ENCODE data around the gene IQCC. TPM values are rescaled to one million over a fixed set of nuclear protein-coding genes. Genes with fewer than 3 reads are reported as not detected.
A peak's percentile ranks its signal among the peaks of the same experiment; 100 is the strongest.

The IQCC gene
- polyA plus RNA-seq, 1 of the 3 experiments (the other 2 are of a cell fraction): 2.4 TPM

DNA sequence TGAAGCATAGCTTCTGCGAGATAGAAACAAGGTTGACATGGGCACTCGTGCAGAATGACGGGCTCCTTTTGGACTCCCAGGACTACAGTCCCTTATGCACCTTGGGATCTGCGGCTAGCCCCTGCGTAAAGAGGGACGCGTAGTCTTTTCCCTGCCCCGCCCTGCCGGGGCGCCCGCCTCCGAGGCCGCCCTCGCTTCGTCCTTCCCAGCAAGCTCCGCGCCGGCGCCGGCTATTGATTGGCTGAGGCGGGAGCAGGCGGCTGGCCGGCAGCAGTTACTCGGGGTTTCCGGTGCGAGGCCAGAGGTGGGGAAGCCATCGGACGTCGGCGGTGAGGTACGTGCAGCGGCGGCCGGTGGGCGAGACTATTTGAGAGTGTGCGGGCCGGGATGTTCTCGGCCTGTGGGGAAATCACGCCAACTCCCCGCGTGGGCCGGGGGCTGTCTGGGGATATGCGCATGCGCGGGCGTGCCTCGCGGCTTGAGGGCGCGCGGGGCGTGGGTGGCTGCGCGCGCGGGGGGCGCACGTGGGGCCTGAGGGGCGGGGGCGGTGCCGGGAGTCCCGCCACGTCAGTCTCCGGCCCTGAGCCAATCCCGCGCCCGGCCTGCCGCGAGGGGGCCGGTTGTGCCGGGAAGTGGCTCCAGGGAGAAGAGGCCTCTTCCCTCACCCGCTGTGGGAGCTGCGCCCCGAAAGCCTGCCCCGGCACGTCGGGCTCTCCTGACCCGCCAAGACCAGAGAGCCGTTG is 25.9 kb upstream of the IQCC start, which contains the start of gene TXLNA:
Gene TXLNA (plus strand): TSS at position 233 of the 743 bp plus-strand sequence. CDS start 671 bp downstream, outside the sequence.
- Histone ChIP-seq H3K4me1 (ENCODE audit: control insufficient read depth in 1 of 2, insufficient read depth in 2 of 2, low read depth in 1 of 2, low read length in 1 of 2) (peaks cover 18 to 25% of the 10 kb centered on the region in 2 experiments; a peak in 3 of 4 replicates), H3K9me3 (no peaks in the 10 kb centered on the region), H3K79me2 (ENCODE audit: insufficient read depth) (peaks cover 44% of the 10 kb centered on the region), H3K4me3 (ENCODE audit: low read depth in 2 of 2, low read length in 1 of 2) (peak within 1 kb of the TSS; percentile 65 to 82), H3K36me3 (replicated peaks in 1 of 2; ENCODE audit: control insufficient read depth in 1 of 2, insufficient read depth in 2 of 2, low read length in 1 of 2) (peaks cover 22 to 35% of the 10 kb centered on the region in 2 experiments), H2AFZ (ENCODE audit: low read depth) (peak within 1 kb of the TSS; percentile 77), H3K9me2 (no peaks in the 10 kb centered on the region), H3K27me3 (ENCODE audit: insufficient read depth) (no peaks in the 10 kb centered on the region), H3K9ac (peak within 1 kb of the TSS; percentile 98), H3F3A (replicated peaks; ENCODE audit: insufficient read depth) (peaks cover 35% of the 10 kb centered on the region), H3K4me2 (peak within 1 kb of the TSS; percentile 97), H3K27ac (ENCODE audit: low read depth in 2 of 2, low read length in 1 of 2) (peak within 1 kb of the TSS; percentile 90 to 96), H4K20me1 (ENCODE audit: insufficient read depth) (peaks cover 12% of the 10 kb centered on the region; the same call in 1 of the 2 replicates)
- peak; percentile 98 for DNase-seq
- 2% methylated on average over 17 of the region's 79 CpGs for WGBS (ENCODE audit: low lambda C conversion rate)
- POLR2A ChIA-PET: interaction anchor here (0.7 to 3.4 kb wide), 10 partner anchors 17 to 1241 kb away, joined by 3 to 19 read pairs (median 5); partner anchors contain the start of genes CCDC28B, IQCC, KPNA6 and MARCKSL1
- TF ChIP-seq MXI1 (IDR thresholded peaks at IDR 0.05; ENCODE audit: low read depth, low read length) (peak; percentile 84), TAF1 (IDR thresholded peaks at IDR 0.05; ENCODE audit: borderline replicate concordance, low read depth, low read length) (no peak; the same call in none of the 2 replicates), RAD21 (IDR thresholded peaks at IDR 0.05; ENCODE audit: low read length) (no peak), CHD2 (IDR thresholded peaks at IDR 0.05; ENCODE audit: low read length, partially characterized antibody) (peak; percentile 35), JUND (IDR thresholded peaks at IDR 0.05) (no peak), FOSL2 (IDR thresholded peaks at IDR 0.05; ENCODE audit: borderline replicate concordance, low read depth) (no peak), TEAD4 (IDR thresholded peaks at IDR 0.05; ENCODE audit: borderline replicate concordance, insufficient read depth) (no peak), RCOR1 (IDR thresholded peaks at IDR 0.05; ENCODE audit: low read length) (no peak), GABPA (IDR thresholded peaks at IDR 0.05; ENCODE audit: low read depth) (peak; percentile 76), EZH2phosphoT487 (IDR thresholded peaks at IDR 0.05; ENCODE audit: borderline replicate concordance, low read depth) (no peak), NRF1 (IDR thresholded peaks at IDR 0.05; ENCODE audit: low read depth, low read length) (peak; percentile 70), ELF1 (IDR thresholded peaks at IDR 0.05) (peak; percentile 16; the same call in 1 of the 2 replicates), POLR2AphosphoS5 (IDR thresholded peaks at IDR 0.05; ENCODE audit: low read depth, low read length) (peak; percentile 69), SIN3A (IDR thresholded peaks at IDR 0.05; ENCODE audit: borderline replicate concordance, low read depth, low read length) (0 out of 2 replicates have a peak, but pooled peaks have one; percentile 42)
- TF ChIP-seq, protein P1, sequence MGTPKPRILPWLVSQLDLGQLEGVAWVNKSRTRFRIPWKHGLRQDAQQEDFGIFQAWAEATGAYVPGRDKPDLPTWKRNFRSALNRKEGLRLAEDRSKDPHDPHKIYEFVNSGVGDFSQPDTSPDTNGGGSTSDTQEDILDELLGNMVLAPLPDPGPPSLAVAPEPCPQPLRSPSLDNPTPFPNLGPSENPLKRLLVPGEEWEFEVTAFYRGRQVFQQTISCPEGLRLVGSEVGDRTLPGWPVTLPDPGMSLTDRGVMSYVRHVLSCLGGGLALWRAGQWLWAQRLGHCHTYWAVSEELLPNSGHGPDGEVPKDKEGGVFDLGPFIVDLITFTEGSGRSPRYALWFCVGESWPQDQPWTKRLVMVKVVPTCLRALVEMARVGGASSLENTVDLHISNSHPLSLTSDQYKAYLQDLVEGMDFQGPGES (IDR thresholded peaks at IDR 0.05; ENCODE audit: low read depth, low read length): no peak
- TF ChIP-seq, protein P2, sequence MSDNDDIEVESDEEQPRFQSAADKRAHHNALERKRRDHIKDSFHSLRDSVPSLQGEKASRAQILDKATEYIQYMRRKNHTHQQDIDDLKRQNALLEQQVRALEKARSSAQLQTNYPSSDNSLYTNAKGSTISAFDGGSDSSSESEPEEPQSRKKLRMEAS (IDR thresholded peaks at IDR 0.05; ENCODE audit: low read depth): peak; percentile 82
- TF ChIP-seq, protein P3, sequence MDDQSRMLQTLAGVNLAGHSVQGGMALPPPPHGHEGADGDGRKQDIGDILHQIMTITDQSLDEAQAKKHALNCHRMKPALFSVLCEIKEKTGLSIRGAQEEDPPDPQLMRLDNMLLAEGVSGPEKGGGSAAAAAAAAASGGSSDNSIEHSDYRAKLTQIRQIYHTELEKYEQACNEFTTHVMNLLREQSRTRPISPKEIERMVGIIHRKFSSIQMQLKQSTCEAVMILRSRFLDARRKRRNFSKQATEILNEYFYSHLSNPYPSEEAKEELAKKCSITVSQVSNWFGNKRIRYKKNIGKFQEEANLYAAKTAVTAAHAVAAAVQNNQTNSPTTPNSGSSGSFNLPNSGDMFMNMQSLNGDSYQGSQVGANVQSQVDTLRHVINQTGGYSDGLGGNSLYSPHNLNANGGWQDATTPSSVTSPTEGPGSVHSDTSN (IDR thresholded peaks at IDR 0.05): peak; percentile 89
- TF ChIP-seq, protein P4, sequence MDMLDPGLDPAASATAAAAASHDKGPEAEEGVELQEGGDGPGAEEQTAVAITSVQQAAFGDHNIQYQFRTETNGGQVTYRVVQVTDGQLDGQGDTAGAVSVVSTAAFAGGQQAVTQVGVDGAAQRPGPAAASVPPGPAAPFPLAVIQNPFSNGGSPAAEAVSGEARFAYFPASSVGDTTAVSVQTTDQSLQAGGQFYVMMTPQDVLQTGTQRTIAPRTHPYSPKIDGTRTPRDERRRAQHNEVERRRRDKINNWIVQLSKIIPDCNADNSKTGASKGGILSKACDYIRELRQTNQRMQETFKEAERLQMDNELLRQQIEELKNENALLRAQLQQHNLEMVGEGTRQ (IDR thresholded peaks at IDR 0.05; ENCODE audit: borderline replicate concordance, low read depth, low read length): no peak
- TF ChIP-seq, protein P5, sequence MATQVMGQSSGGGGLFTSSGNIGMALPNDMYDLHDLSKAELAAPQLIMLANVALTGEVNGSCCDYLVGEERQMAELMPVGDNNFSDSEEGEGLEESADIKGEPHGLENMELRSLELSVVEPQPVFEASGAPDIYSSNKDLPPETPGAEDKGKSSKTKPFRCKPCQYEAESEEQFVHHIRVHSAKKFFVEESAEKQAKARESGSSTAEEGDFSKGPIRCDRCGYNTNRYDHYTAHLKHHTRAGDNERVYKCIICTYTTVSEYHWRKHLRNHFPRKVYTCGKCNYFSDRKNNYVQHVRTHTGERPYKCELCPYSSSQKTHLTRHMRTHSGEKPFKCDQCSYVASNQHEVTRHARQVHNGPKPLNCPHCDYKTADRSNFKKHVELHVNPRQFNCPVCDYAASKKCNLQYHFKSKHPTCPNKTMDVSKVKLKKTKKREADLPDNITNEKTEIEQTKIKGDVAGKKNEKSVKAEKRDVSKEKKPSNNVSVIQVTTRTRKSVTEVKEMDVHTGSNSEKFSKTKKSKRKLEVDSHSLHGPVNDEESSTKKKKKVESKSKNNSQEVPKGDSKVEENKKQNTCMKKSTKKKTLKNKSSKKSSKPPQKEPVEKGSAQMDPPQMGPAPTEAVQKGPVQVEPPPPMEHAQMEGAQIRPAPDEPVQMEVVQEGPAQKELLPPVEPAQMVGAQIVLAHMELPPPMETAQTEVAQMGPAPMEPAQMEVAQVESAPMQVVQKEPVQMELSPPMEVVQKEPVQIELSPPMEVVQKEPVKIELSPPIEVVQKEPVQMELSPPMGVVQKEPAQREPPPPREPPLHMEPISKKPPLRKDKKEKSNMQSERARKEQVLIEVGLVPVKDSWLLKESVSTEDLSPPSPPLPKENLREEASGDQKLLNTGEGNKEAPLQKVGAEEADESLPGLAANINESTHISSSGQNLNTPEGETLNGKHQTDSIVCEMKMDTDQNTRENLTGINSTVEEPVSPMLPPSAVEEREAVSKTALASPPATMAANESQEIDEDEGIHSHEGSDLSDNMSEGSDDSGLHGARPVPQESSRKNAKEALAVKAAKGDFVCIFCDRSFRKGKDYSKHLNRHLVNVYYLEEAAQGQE (IDR thresholded peaks at IDR 0.05; ENCODE audit: low read depth, low read length): no peak
- CTCF ChIA-PET: interaction anchor here (0.9 to 1.7 kb wide), 4 partner anchors 13 to 72 kb away, joined by 3 read pairs; partner anchors contain the start of gene KPNA6
